ENCODE measurements around the gene FTCD. TPM values are rescaled to one million over a fixed set of nuclear protein-coding genes. Genes with fewer than 3 reads are reported as not detected.

The FTCD gene
- total RNA-seq, 1 experiment from 2014 or later = 6.7 TPM

- no peak overlapping the region; a peak in 1 of 5 replicates for H3K4me3 Mint-ChIP-seq
Measured at GRCh38 chr21:46122758-46123683, 32.4 kb downstream of the FTCD start.

More at GRCh38 chr21:46122758-46123683, 32.4 kb downstream of the FTCD start:
- Histone ChIP-seq H3K4me1 (ENCODE audit: insufficient read depth, low read length) (no peaks in the 10 kb centered on the region), H3K79me2 (ENCODE audit: insufficient read depth, low read length) (no peaks in the 10 kb centered on the region), H3K14ac (ENCODE audit: insufficient read depth, low read length) (no peak overlapping the region; the same call in 1 of the 2 replicates), H3K9me3 (ENCODE audit: control insufficient read depth, low read depth, low read length) (no peaks in the 10 kb centered on the region), H2AK5ac (ENCODE audit: insufficient read length, low read length) (no peak overlapping the region), H3K27me3 (ENCODE audit: insufficient read depth, low read length) (no peaks in the 10 kb centered on the region), H3T11ph (ENCODE audit: low read length) (no peak overlapping the region), H2BK5ac (ENCODE audit: insufficient read length, low read length) (no peak overlapping the region), H3K23me2 (ENCODE audit: insufficient read length, low read depth, low read length, poor library complexity, severe bottlenecking) (no peaks in the 10 kb centered on the region), H4K91ac (ENCODE audit: insufficient read length, low read depth, low read length) (no peak overlapping the region), H3K56ac (ENCODE audit: insufficient read length, low read depth, low read length) (no peak overlapping the region), H3K4ac (ENCODE audit: low read depth, low read length) (no peak overlapping the region), H2BK120ac (ENCODE audit: low read depth, low read length, poor library complexity, severe bottlenecking) (no peak overlapping the region), H3K23ac (ENCODE audit: insufficient read length, low read depth, low read length) (no peak overlapping the region), H2BK15ac (ENCODE audit: low read depth, low read length) (no peak overlapping the region), H4K5ac (ENCODE audit: insufficient read length, low read depth, low read length) (no peak overlapping the region), H2BK20ac (ENCODE audit: low read depth, low read length, poor library complexity, severe bottlenecking) (no peak overlapping the region), H3K4me2 (ENCODE audit: insufficient read depth, insufficient read length, low read length) (no peak overlapping the region), H2BK12ac (ENCODE audit: insufficient read length, low read depth, low read length) (no peak overlapping the region), H3K18ac (ENCODE audit: insufficient read length, low read depth, low read length) (no peak overlapping the region), H4K8ac (replicated peaks; ENCODE audit: insufficient read length, low read depth, low read length) (no peak overlapping the region), H3K27ac (ENCODE audit: insufficient read length, low read depth, low read length) (no peak overlapping the region), H4K20me1 (ENCODE audit: control insufficient read depth, insufficient read depth, insufficient read length) (no peaks in the 10 kb centered on the region), H2AFZ (ENCODE audit: low read length) (no peak overlapping the region), H3K79me1 (ENCODE audit: insufficient read depth, low read depth, low read length, poor library complexity, severe bottlenecking) (no peaks in the 10 kb centered on the region), H3K9ac (ENCODE audit: extremely low read depth, insufficient read length, low read length) (no peak overlapping the region)
- H3K36me3 Mint-ChIP-seq (ENCODE audit: insufficient read depth in 1 of 3, low read depth in 3 of 3) = peaks cover 9 to 47% (median 17%) of the 10 kb centered on the region in 3 experiments
- no peak for TF ChIP-seq CTCF (conservative IDR thresholded peaks at IDR 0.05)
- H3K27ac Mint-ChIP-seq = no peak overlapping the region
- no peaks in the 10 kb centered on the region for H3K9me3 Mint-ChIP-seq
- no peak for DNase-seq
- no peaks in the 10 kb centered on the region for H3K27me3 Mint-ChIP-seq (ENCODE audit: low read depth)
- H3K4me1 Mint-ChIP-seq = peaks cover 0 to 4% of the 10 kb centered on the region in 2 experiments; a peak in 1 of 4 replicates
- WGBS (ENCODE audit: extremely low coverage, insufficient read length, low lambda C conversion rate) = no CpG with 5 or more reads among the region's 12 CpGs
